Raji (cell line): ENCODE measurements around the gene PPP1R14B.

Experiments used
- POLR2A ChIP-seq: IDR thresholded peaks from 2 replicates; pipeline ENCODE4 v1.6.1; 2011; ENCODE audit warnings: low read depth, low read length, control low read depth; ENCODE audit not compliant: insufficient read depth

Gene PPP1R14B

DNA sequence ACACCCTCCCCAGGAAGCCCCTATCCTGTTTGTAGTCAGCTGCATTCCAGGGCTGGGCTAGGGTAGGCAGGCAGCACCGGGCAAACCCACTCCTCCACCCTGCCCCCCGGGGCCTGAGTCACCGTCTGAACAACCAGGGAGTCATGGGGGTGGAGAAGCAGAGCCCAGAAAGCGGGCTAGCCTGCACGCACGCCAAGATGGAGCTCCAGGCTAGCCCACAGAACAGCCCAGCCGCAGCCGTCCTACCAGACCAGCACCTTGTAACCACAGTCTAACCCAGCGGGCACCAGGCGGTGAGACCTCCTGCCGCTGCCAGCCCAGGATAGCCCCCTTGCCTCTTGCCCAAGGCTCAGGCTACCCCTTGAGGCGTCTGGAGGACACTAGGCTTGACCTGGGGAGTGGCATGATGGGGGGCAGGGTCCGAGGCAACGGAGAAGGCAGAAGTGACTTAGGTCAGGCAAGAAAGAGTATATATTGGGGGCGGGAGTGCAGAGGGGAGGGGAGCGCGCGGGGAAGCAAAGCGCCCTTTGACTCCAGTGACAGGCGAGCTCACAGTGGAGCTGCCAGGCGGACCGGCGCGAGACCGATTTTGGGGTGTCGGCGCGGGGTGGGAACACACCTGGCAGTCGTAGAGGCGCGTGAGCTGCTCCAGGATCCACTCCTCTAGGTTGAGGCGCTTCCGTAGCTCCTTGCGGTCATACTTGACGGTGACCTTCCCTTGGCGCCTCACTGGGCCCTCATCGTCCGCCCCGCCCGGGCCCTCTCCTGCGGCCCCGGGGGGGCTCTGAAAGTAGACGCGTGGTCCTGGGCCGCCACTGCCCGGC, 734 bp downstream of the PPP1R14B start:
- no peak for TF ChIP-seq POLR2A

DNA sequence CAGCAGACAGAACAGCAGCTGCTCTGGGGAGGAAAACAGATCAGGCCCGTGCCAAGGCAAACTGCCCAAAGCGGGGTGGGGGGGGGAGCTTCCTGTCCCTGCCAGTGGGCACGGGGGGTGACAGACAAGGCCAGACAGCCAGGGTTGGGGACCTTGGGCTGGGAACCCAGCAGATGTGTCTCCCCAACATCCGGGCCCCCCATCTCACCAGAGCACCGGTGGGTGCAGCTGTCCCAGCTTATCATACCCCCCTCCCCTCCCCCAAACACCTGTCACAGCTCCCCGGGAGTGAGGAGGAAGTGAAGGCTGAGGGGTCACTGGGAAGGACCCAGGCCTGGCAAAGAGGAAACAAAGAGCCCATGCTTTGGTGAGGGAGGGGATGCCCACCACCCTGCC, 1.3 kb downstream of the PPP1R14B start:
- no peak for TF ChIP-seq POLR2A

DNA sequence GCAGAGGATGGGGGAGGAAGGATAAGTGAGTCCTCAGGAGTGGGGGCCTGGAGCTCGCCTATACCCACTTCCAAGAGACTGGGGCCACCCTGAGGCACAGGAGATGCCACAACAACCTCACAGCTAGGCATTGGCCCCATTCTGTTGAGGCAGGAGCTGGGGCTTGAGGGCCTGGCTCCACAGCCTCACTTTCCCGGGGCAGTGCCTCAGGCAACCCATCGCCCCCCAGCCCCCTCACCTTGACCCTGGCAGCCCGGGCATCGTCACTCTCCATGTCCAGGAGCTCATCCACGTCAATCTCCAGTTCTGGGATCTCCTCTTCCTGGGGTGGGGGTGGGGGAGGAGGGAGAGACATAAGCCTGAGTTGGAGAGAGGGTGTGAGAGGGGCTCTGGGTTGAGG, 1.8 kb downstream of the PPP1R14B start:
- TF ChIP-seq POLR2A, result no peak

DNA sequence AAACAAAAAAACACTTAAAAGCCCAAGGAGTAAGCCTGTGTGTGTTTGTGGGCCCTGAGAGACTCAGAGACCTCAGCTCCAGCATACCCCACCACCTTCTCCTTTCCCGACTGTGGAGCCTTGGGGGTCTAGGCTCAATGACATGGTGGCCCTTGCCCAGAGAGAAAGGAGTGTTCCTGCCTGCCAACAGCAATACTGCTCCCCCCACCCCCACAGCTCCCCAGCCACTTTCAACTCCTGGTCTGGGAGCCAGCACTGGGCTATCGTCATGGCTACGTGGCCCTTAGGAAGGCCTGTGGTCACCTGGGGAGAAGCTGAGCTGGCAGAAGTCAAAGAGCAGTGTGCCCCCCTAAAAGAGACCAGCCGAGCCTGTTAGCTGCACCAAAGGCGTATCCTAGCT, 2.6 kb downstream of the PPP1R14B start:
- no peak for TF ChIP-seq POLR2A

DNA sequence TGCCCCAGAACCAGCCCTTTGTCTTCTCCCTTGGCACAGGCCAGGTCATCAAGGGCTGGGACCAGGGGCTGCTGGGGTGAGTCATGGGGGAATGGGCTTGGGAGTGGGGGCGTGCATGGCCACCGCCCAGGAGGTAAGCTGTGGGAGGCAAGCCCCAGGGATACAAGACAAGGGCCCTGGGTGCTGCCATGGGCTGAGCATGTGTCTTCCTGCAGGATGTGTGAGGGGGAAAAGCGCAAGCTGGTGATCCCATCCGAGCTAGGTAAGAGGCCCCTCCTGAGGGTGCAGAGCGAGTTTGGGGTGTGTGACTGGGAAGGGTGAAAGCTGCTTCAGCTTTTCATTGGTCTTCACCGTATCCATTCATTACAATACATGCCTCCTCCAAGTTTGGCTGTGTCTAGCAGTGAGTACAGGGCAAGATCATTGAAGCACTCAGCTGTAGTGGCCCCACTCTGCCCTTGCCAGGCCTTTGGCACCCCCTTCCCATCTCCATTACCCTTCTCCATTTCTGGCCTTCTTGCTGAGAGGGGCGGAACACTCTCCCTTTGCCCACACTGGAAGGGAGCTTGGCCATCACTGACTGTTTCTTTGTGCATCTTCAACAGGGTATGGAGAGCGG, 3.4 kb downstream of the PPP1R14B start:
- peak; percentile 36; the same call in 1 of the 2 replicates for TF ChIP-seq POLR2A

DNA sequence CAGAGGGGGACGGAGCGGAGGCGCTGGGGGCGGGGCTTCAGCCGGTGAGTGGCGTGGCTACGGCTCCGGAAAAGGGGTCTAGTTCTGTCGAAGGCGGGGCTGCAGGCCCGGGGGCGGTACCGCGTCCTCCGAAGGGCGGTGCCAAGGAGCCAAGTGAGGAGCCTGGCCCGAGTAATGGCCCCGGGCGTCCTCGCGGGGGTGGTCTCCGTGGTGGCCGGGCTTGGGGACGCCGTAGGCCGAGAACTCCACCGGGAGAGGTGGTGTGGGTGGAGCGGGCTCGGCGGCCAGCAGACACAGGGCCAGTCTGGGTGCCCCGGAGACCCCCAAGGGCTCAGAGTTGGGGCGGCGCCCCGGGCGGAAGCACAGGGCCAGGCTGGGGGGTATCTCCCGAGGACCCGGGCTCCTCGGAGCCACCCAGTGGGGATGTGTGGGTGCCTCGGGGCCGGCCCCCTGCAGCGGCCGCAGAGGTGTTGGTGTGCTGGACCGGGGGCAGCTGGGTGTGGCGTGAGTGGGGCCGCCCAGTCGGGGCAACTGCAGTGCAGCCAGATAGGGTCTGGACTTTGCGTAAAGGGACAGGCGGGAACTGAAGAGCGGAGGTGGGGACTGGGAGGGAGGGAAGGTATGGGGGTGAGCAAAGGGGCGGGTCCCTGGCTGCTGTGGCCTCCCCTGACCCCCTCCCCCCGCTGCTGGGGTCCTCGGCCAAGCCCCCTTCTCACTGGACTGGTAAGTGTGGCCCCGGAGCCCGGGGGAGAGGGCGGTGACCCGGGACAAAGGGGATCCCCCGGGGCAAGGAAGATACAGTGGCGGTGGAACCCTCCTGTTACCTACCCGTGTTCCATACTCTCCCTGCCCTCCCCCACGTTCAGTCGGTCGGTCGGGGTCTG, 5.0 kb downstream of the PPP1R14B start:
- TF ChIP-seq POLR2A, result peak; percentile 63

DNA sequence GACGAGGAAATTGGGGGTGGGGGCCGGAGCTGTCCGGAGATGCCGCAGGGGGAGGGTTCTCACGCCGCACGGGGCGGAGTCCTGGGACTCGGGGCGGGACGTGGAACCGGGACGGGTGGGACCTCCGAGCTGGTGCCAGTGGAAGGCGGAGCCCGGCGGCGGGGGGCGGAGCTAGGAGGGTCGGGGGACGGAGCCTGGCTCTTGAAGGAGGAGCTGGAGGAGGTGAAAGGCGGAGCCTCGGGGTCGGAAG, 5.6 kb downstream of the PPP1R14B start:
- no peak for TF ChIP-seq POLR2A

DNA sequence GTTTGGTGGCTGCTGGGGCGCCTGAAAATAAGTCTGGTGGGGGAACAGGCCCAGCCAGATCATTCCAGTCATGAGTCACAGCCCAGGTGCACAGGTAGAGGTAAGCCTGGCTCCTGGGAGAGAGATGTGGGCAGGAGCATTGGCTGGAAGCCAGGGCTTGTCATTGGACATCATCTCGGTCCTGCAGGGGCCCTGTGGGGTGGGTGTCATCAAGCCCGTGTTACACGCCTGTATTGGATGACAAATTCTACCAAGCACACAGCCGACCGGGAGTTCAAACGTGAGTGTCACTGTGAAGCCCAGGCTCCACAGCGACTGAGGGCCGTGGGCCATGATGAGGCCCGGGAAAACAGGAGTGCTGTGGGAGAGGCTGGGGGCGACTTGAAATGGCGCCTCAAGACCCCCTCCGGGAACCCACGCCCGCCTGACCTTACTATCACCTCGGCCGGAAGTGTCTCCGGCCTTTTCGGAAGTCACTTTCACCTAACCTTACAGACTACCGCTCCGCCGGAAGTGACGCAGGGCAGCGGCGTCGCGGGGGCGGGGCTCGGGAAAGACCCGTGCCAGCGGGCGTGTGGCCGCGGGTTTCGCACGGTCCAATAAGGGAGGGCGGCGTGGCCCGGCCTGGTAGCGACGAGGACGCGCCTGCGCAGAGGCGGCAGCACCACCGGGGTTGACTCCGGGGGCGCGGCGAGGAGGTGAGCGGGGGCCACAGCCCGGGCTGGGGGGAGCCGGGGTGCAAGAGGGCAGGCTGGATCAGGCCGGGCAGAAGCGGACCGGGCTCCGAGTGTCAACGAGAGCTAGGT, 6.1 kb downstream of the PPP1R14B start, which contains the start of gene FKBP2:
Gene FKBP2, plus strand, starts transcription at position 661 of the 806 bp plus-strand sequence. CDS start 1,293 bp downstream, outside the sequence.
- TF ChIP-seq POLR2A, result peak; percentile 93

DNA sequence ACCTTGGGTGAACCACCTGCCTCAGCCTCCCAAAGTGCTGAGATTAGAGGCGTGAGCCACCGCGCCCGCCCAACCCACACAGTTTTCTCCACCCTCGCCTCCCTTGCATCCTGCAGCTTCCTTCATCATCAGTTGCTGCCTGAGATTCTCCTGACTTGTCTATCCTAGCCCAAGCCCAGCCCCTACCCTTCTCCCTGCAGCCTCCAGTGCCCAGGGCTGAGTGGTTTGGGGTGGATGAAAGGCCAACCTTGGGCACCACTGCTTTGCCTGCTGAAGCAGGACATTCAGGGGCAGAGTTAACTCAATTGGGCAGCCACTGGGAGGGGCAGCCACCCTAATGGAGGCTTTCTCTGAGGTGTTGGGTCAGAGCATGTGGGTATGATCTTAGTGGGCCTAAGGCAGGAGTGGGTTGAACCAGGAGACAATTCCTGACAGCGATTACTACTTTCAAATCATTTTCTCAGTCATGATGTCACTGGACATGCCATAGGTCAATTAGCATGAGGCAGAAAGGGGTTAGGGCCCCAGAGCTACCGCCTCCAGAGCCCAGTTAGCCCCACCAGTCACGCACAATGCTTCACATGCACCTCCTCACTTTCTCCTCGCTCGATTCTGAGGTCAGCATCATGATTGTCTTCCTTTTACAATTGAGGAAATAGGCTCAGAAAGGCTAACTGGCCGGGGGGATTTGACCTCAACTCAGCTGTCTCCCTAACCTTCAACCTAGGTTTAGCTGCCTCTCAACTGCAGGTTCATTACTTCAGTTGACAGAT, 6.9 kb downstream of the PPP1R14B start:
- TF ChIP-seq POLR2A, result no peak

DNA sequence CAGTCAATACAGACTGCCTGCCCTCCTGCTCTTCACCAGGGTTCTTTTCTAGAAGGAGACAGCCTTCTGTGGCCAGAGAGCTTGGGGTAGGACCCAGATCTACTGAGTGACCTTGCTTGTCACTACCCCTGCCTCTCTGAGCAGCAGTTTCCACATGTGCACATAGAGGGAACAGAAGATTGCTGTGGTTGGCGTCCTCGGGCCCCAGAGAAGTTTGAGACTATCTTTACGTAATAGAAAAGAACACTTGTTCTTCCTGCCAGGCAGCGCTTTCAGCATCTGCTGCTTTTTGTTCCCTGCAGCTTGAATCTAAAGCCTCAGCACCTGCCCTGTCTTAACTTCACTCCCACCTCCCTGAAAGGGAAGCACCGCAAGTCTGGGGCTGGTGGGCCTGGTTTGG, 7.7 kb downstream of the PPP1R14B start:
- no peak for TF ChIP-seq POLR2A

DNA sequence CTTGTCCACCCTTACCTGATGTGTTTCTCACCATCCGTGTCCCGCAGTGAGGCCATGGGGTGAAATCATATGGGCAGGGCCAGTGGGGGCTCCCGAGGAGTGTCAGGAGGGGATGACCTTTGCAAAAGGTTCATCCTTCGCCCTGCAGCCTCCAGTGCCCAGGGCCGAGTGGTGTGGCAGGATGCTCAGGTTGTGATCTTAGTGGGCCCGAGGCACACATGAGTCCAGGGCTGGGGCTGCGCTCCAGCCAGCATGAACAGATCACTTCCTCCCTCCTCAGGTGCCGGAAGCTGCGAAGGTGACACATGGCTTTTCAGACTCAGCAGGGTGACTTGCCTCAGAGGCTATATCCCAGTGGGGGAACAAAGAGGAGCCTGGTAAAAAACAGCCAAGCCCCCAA, 8.7 kb downstream of the PPP1R14B start:
- TF ChIP-seq POLR2A, result no peak; the same call in 1 of the 2 replicates

DNA sequence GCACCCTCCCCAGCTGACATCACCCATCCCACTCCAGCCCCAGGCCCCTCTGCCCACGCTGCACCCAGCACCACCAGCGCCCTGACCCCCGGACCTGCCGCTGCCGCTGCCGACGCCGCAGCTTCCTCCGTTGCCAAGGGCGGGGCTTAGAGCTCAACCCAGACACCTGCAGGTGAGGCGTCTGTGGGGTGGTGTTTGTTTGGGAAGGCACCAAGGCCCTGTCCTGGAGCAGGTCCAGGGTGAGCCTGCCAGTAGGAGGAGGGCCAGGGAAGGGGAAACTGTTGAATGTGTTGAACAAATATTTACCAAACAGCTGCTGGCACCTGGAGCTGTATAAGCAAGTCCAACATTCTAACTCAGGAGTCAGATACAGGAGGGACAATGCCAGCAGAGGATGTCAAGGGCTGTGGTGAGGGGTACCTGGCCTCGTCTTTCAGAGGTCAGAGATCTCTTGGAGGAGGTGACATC, 9.2 kb downstream of the PPP1R14B start:
- TF ChIP-seq POLR2A, result no peak

DNA sequence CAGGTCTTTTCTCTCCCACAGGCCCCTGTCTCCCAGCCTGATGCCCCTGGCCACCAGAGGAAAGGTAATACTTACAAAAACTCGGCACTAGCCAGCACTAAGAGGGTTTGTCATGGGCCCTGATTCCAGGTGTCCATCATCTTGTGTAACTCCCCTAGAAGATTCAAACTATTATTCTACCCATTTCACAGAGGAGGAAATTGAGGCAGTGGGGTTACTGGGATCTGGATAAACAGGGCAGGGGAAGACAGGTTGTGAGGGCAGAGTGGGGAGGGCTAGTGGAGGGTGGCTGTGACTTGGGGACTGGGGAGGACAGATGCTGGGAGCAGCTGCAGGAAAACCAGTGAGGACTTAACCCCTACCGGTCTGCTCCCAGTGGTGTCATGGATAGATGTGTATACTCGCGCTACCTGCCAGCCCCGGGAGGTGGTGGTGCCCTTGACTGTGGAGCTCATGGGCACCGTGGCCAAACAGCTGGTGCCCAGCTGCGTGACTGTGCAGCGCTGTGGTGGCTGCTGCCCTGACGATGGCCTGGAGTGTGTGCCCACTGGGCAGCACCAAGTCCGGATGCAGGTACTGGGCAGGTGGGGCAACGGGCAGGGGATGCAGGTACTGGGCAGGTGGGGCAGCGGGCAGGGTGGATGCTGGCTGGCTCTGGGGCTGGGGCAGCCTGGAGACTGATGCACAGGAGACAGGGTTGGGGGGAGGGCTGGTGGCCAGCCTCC, 11.1 kb downstream of the PPP1R14B start:
- no peak for TF ChIP-seq POLR2A

DNA sequence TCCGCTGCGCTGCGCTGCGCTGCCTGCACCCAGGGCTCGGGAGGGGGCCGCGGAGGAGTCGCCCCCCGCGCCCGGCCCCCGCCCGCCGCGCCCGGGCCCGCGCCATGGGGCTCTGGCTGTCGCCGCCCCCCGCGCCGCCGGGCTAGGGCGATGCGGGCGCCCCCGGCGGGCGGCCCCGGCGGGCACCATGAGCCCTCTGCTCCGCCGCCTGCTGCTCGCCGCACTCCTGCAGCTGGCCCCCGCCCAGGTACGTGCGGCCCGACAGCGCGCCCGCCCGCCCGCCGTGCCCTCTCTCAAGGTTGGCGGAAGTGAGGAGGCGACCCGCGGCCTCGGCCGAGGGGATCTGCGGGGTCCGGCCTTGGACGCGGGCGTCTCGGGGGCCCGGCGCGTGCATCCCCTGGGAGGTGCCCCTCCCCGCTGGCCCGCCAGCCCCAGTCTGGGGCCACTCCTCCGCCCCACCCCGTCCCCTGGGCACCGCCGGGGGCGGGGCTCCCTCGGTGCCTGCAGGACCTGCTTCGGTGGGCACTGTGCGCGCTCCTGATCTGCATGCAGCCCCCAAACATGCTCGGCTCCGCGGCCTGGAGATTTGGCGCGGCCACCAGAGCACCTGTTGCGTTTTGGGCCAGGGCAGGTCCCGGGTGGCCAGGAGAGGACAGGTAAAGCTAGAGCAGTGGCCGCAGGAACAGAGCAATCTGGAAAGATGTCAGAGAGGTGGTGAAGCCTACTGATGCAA, 11.9 kb downstream of the PPP1R14B start:
- TF ChIP-seq POLR2A, result peak; percentile 57
